Neural crest cell (in vitro differentiated cells): ENCODE data around the gene ATAT1. TPM values are rescaled to one million over a fixed set of nuclear protein-coding genes. Genes with fewer than 3 reads are reported as not detected.

Experiments
- DNase-seq: peaks from one replicate; pipeline ENCODE4 v3.0.0; 2021; ENCODE audit warnings: low read depth, mixed read lengths, low spot score
- H3K27ac Mint-ChIP-seq: one replicate; pipeline ENCODE4 v1.8.0; 2021; ENCODE audit warnings: mild to moderate bottlenecking, mixed read lengths; ENCODE audit not compliant: unreplicated experiment
- H3K27me3 Mint-ChIP-seq: 2 replicates; pipeline ENCODE4 v1.8.0; 2021; ENCODE audit warnings: low read depth, mild to moderate bottlenecking, mixed read lengths
- H3K36me3 Mint-ChIP-seq: 2 replicates; pipeline ENCODE4 v1.8.0; 2021; ENCODE audit warnings: low read depth, mild to moderate bottlenecking, mixed read lengths
- H3K4me1 Mint-ChIP-seq: 2 replicates; pipeline ENCODE4 v1.8.0; 2021; ENCODE audit warnings: mixed read lengths
- H3K4me3 Mint-ChIP-seq: one replicate; pipeline ENCODE4 v1.8.0; 2021; ENCODE audit warnings: mild to moderate bottlenecking, mixed read lengths
- H3K9me3 Mint-ChIP-seq: 2 replicates; pipeline ENCODE4 v1.8.0; 2021; ENCODE audit warnings: mixed read lengths
- CTCF ChIP-seq: fragments of 200-600 bp; sonication (generic); conservative IDR thresholded peaks from 2 replicates; pipeline ENCODE4 v1.5.0; 2021; ENCODE audit warnings: antibody characterized with exemption, mild to moderate bottlenecking
- total RNA-seq: library from RNA; stranded (reverse); gene quantifications from 2 replicates; pipeline ENCODE4 v1.2.1, GENCODE V29; 2021

Gene ATAT1
- total RNA-seq, 1 donor from 2014 or later: 58.2 TPM

- peak within 1 kb of the TSS; percentile 28 for H3K27ac Mint-ChIP-seq
- H3K9me3 Mint-ChIP-seq: no peaks in the 10 kb centered on the region
- H3K36me3 Mint-ChIP-seq: peaks cover 10% of the 10 kb centered on the region
- peak within 1 kb of the TSS; percentile 90 for H3K4me3 Mint-ChIP-seq
- H3K4me1 Mint-ChIP-seq: peaks cover 18% of the 10 kb centered on the region
- peak; percentile 97 for DNase-seq
- peak; percentile 90 for TF ChIP-seq CTCF
- H3K27me3 Mint-ChIP-seq: no peaks in the 10 kb centered on the region
Measured at GRCh38 chr6:30672445-30673253, 46.0 kb downstream of the ATAT1 start, which contains the start of gene DHX16. Gene DHX16, minus strand, starts transcription at chr6:30673006. Its CDS starts 165 bp downstream, at chr6:30672841.

- Mint-ChIP-seq H3K4me3 (peak overlapping the region; percentile 12), H3K4me1 (peaks cover 39% of the 10 kb centered on the region), H3K27ac (no peak overlapping the region), H3K36me3 (peaks cover 13% of the 10 kb centered on the region), H3K9me3 (no peaks in the 10 kb centered on the region), H3K27me3 (no peaks in the 10 kb centered on the region)
- no peak for DNase-seq
- TF ChIP-seq CTCF: no peak
Measured at GRCh38 chr6:30676660-30677285, 50.1 kb downstream of the ATAT1 start.

GRCh38 chr6:30678964-30679726, 52.5 kb downstream of the ATAT1 start:
- Mint-ChIP-seq H3K4me3 (peak overlapping the region; percentile 68), H3K36me3 (peaks cover 16% of the 10 kb centered on the region), H3K27ac (no peak overlapping the region), H3K27me3 (no peaks in the 10 kb centered on the region), H3K4me1 (peaks cover 54% of the 10 kb centered on the region), H3K9me3 (no peaks in the 10 kb centered on the region)
- DNase-seq: peak; percentile 94
- peak; percentile 97 for TF ChIP-seq CTCF

- Mint-ChIP-seq H3K9me3 (no peaks in the 10 kb centered on the region), H3K4me3 (peak overlapping the region; percentile 68), H3K27ac (peak overlapping the region; percentile 50), H3K36me3 (peaks cover 16% of the 10 kb centered on the region), H3K27me3 (no peaks in the 10 kb centered on the region), H3K4me1 (peaks cover 60% of the 10 kb centered on the region)
- no peak for DNase-seq
- TF ChIP-seq CTCF: no peak
Measured at GRCh38 chr6:30679765-30680535, 53.3 kb downstream of the ATAT1 start.

GRCh38 chr6:30681766-30682142, 55.1 kb downstream of the ATAT1 start:
- H3K27ac Mint-ChIP-seq: no peak overlapping the region
- H3K9me3 Mint-ChIP-seq: no peaks in the 10 kb centered on the region
- H3K4me1 Mint-ChIP-seq: peaks cover 71% of the 10 kb centered on the region
- no peaks in the 10 kb centered on the region for H3K27me3 Mint-ChIP-seq
- peak overlapping the region; percentile 90 for H3K4me3 Mint-ChIP-seq
- peaks cover 8% of the 10 kb centered on the region for H3K36me3 Mint-ChIP-seq
- no peak for TF ChIP-seq CTCF
- no peak for DNase-seq
